Hepatocyte (in vitro differentiated cells): ENCODE measurements around the gene SRGAP2C.
"Not testable (repeated sequence)": the region's sequence is repeated elsewhere in the genome, so short reads cannot be mapped to it uniquely, and the experiment has no call there.

Source experiments
- CTCF ChIP-seq: fragments of 200-600 bp; sonication (generic); IDR thresholded peaks from 2 replicates; pipeline ENCODE4 v1.5.1; 2016; ENCODE audit warnings: antibody characterized with exemption, mild to moderate bottlenecking; ENCODE audit not compliant: poor library complexity
- EZH2 ChIP-seq: fragments of 200-600 bp; sonication (generic); IDR thresholded peaks from 2 replicates; pipeline ENCODE4 v1.6.1; 2016; ENCODE audit warnings: antibody characterized with exemption, mild to moderate bottlenecking, borderline replicate concordance

- TF ChIP-seq CTCF, EZH2: not testable (repeated sequence)
Observed at GRCh38 chr1:121347476-121347875, 162.7 kb downstream of the SRGAP2C start.
